Endothelial cell of umbilical vein (primary cell): ENCODE results near the gene BIRC6. TPM values are rescaled to one million over a fixed set of nuclear protein-coding genes. Genes with fewer than 3 reads are reported as not detected.

Source experiments
- BruUV-seq: library from RNA; stranded (reverse); fragments of 400-500 nt; replicated peaks from 2 replicates; lab custom pipeline; 2021; lab: Mats Ljungman, UMichigan
- CTCF ChIA-PET: fragments of 300-600, 350-600 bp; sonication (Branson Sonifier 250); formaldehyde crosslinking; loops from one replicate; lab custom pipeline; 2021; ENCODE audit warnings: antibody characterized with exemption, inconsistent platforms; lab: Charles Lee
- POLR2A ChIA-PET: fragments of 300-600, 350-600 bp; sonication (Branson Sonifier 250); formaldehyde crosslinking; loops from one replicate; lab custom pipeline; 2021; ENCODE audit warnings: antibody characterized with exemption, inconsistent platforms; lab: Charles Lee
- DNase-seq: peaks from one replicate; pipeline ENCODE4 v3.0.0-alpha.2; 2011; ENCODE audit warnings: low read depth, low spot score
- FAIRE-seq: peaks from 2 replicates; lab custom pipeline; 2011; peaks lifted over from hg19 to GRCh38; lab: Jason Lieb, UNC
- H2AFZ ChIP-seq: 2 replicates; pipeline ENCODE4 v1.6.0; 2012; ENCODE audit warnings: low read depth, low read length, control low read depth, inconsistent platforms
- H3K27ac ChIP-seq: 2 replicates; pipeline ENCODE4 v1.5.1; 2011; ENCODE audit warnings: low read depth, mild to moderate bottlenecking, control low read depth, low read length, moderate library complexity; ENCODE audit not compliant: insufficient read depth
- H3K27me3 ChIP-seq, 2 experiments: 2 replicates each; pipeline versions ENCODE4 v1.6.0 to v1.6.1; 2011; ENCODE audit warnings: low read length in 2 of 2, mixed read lengths in 1 of 2; ENCODE audit not compliant: control insufficient read depth in 2 of 2, insufficient read depth in 2 of 2
- H3K36me3 ChIP-seq, 2 experiments: 2 replicates in 1 of 2; 3 replicates in 1 of 2; pipeline ENCODE4 v1.5.1; 2011; ENCODE audit warnings: low read length in 2 of 2, mild to moderate bottlenecking in 1 of 2, moderate library complexity in 1 of 2; ENCODE audit not compliant: control insufficient read depth in 2 of 2, insufficient read depth in 2 of 2; ENCODE audit errors: extremely low read depth in 1 of 2
- H3K4me1 ChIP-seq: 3 replicates; pipeline ENCODE4 v1.5.1; 2011; ENCODE audit warnings: mild to moderate bottlenecking, low read length; ENCODE audit not compliant: control insufficient read depth, insufficient read depth; ENCODE audit errors: extremely low read depth
- H3K4me2 ChIP-seq: 2 replicates; pipeline ENCODE4 v1.6.1; 2011; ENCODE audit warnings: low read length, control low read depth, mixed read lengths; ENCODE audit not compliant: insufficient read depth
- H3K4me3 ChIP-seq, 3 experiments: fragments of 200-600 bp in 1 of 3; sonication (generic), shearing (Covaris generic) in 1 of 3; replicated peaks in 1 of 3; 2 replicates each; pipeline ENCODE4 v1.5.1; 2011 to 2016; ENCODE audit warnings: control low read depth in 3 of 3, low read length in 3 of 3, mild to moderate bottlenecking in 2 of 3, inconsistent platforms in 1 of 3, low read depth in 1 of 3, moderate library complexity in 1 of 3; ENCODE audit not compliant: insufficient read depth in 1 of 3
- H3K79me2 ChIP-seq: 2 replicates; pipeline ENCODE4 v1.6.0; 2012; ENCODE audit warnings: low read length, inconsistent platforms; ENCODE audit not compliant: control insufficient read depth, insufficient read depth
- H3K9ac ChIP-seq: replicated peaks from 2 replicates; pipeline ENCODE3; 2011; ENCODE audit warnings: low read length, control low read depth; ENCODE audit not compliant: insufficient read depth; ENCODE audit errors: extremely low read depth
- H3K9me1 ChIP-seq: replicated peaks from 3 replicates; pipeline ENCODE4 v1.6.0; 2011; ENCODE audit warnings: mild to moderate bottlenecking, low read length; ENCODE audit not compliant: control insufficient read depth, insufficient read depth; ENCODE audit errors: extremely low read depth
- H3K9me3 ChIP-seq: replicated peaks from 2 replicates; pipeline ENCODE4 v1.5.1; 2012; ENCODE audit warnings: low read length, inconsistent platforms; ENCODE audit not compliant: control insufficient read depth, insufficient read depth
- H4K20me1 ChIP-seq: replicated peaks from 2 replicates; pipeline ENCODE3; 2011; ENCODE audit warnings: mild to moderate bottlenecking, low read length; ENCODE audit not compliant: control insufficient read depth, insufficient read depth; ENCODE audit errors: extremely low read depth
- CTCF ChIP-seq, 2 donors: IDR thresholded peaks; 1 replicate in 1 of 2; 2 replicates in 1 of 2; pipeline ENCODE4 v1.5.1; 2011; ENCODE audit warnings: low read length in 2 of 2, mild to moderate bottlenecking in 2 of 2, moderate library complexity in 2 of 2, control low read depth in 1 of 2, inconsistent platforms in 1 of 2, low read depth in 1 of 2; ENCODE audit not compliant: insufficient read depth in 1 of 2; ENCODE audit errors: extremely low read depth in 1 of 2
- EZH2 ChIP-seq: IDR thresholded peaks from 2 replicates; pipeline ENCODE4 v1.6.1; 2012; ENCODE audit warnings: borderline replicate concordance, low read depth, mild to moderate bottlenecking, moderate library complexity, low read length, inconsistent platforms; ENCODE audit not compliant: severe bottlenecking
- FOS ChIP-seq: IDR thresholded peaks from 2 replicates; pipeline ENCODE4 v1.6.1; 2011; ENCODE audit warnings: mild to moderate bottlenecking, low read length, moderate library complexity, borderline replicate concordance; ENCODE audit not compliant: insufficient read depth
- GATA2 ChIP-seq: IDR thresholded peaks from 2 replicates; pipeline ENCODE4 v1.7.0; 2011; ENCODE audit warnings: low read depth, mild to moderate bottlenecking, moderate library complexity, mixed read lengths, low read length; ENCODE audit not compliant: insufficient read length, insufficient read depth
- JUN ChIP-seq: IDR thresholded peaks from 2 replicates; pipeline ENCODE4 v1.6.1; 2011; ENCODE audit warnings: borderline replicate concordance, low read depth; ENCODE audit not compliant: insufficient read length, insufficient read depth
- MAX ChIP-seq: IDR thresholded peaks from 2 replicates; pipeline ENCODE4 v1.6.1; 2011; ENCODE audit not compliant: insufficient read depth, insufficient read length
- MYC ChIP-seq: IDR thresholded peaks from one replicate; pipeline ENCODE4 v1.6.1; 2011; ENCODE audit warnings: mild to moderate bottlenecking, low read depth, low read length
- POLR2A ChIP-seq: IDR thresholded peaks from 2 replicates; pipeline ENCODE4 v1.6.1; 2012; ENCODE audit warnings: low read depth, mild to moderate bottlenecking, control low read depth, low read length
- POLR2AphosphoS5 ChIP-seq: IDR thresholded peaks from 2 replicates; pipeline ENCODE4 v1.6.1; 2012; ENCODE audit warnings: low read depth, mild to moderate bottlenecking, control low read depth, low read length, moderate library complexity; ENCODE audit not compliant: insufficient read depth
- dilution Hi-C: fragments of 300-500 bp; cut with MboI; formaldehyde crosslinking; loops from one replicate; pipeline ENCODE4 v1.15.0; 2019; ENCODE audit warnings: low sequenced_read_pairs; ENCODE audit not compliant: extremely low pct_ligation_motif_present
- intact Hi-C: fragments of 100-400 bp; cut with micrococcal nuclease; formaldehyde crosslinking; loops from one replicate; pipeline ENCODE4 v1.10.0; 2022
- polyA plus RNA-seq, 4 experiments: library from polyadenylated mRNA; depleted of rRNA in 3 of 4; stranded (reverse) in 3 of 4; unstranded in 1 of 4; fragments of >200 nt; gene quantifications; 2 replicates each; pipeline versions ENCODE4 v1.2.1 to v1.2.3, GENCODE V29; 2011 to 2012; ENCODE audit warnings: missing spikeins in 1 of 4
- total RNA-seq: library from RNA; stranded (reverse); gene quantifications from 2 replicates; pipeline ENCODE4 v1.2.3, GENCODE V29; 2021

BIRC6 gene
- total and polyA plus RNA-seq, 2 donors (not counting 3 experiments of a cell fraction or from before 2014, with no cell fraction given), result 34.2 to 83.1 TPM

DNA sequence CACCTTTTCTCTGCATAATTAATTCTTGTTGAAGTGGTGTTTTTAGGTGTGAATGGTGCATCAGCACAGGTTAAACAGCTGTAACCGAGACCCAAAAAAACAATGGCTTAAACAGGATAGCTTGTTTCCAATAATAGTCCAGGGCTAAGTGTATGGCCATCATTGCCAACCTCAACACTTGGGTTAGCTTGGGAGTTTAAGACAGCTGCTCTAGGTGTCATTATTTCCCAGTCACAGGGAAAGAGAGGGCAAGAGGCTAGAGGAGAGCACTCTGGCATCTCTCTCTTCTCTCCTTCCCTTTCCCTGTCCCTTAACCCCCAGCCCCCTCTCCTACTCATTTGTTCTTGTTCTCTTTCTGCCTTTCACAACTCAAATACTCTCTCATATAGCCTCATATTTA is 21.1 kb downstream of the BIRC6 start:
- H3K36me3 ChIP-seq, result peaks cover 0 to 3% of the 10 kb centered on the region in 2 experiments
- dilution Hi-C loops, result no loop called here
- H3K9ac ChIP-seq, result no peak overlapping the region
- H2AFZ ChIP-seq, result no peak overlapping the region
- TF ChIP-seq MAX (no peak), JUN (no peak), EZH2 (no peak), GATA2 (no peak), MYC (no peak), POLR2AphosphoS5 (no peak), FOS (no peak), POLR2A (no peak), CTCF (IDR thresholded peaks at IDR 0.05; ENCODE audit: extremely low read depth in 1 of 2, insufficient read depth in 1 of 2, low read depth in 1 of 2, low read length in 2 of 2) (no peak)
- intact Hi-C loops, result no loop called here
- H3K4me2 ChIP-seq, result no peak overlapping the region
- BruUV-seq, result no TSS peak
- H3K27me3 ChIP-seq, result no peaks in the 10 kb centered on the region
- ChIA-PET CTCF (no interaction called here), POLR2A (no interaction called here)
- DNase-seq (no peak), FAIRE-seq (no peak)
- H3K79me2 ChIP-seq, result peaks cover 65% of the 10 kb centered on the region
- H3K9me1 ChIP-seq, result peaks cover 7% of the 10 kb centered on the region
- no peak overlapping the region for H3K4me3 ChIP-seq
- H3K4me1 ChIP-seq, result peaks cover 2% of the 10 kb centered on the region
- H3K9me3 ChIP-seq, result no peaks in the 10 kb centered on the region
- peaks cover 18% of the 10 kb centered on the region for H4K20me1 ChIP-seq
- H3K27ac ChIP-seq, result no peak overlapping the region
